ENCODE data around the gene AKT2. TPM values are rescaled to one million over a fixed set of nuclear protein-coding genes. Genes with fewer than 3 reads are reported as not detected.

The AKT2 gene
- total RNA-seq, 1 experiment from 2014 or later: 141 TPM

DNA sequence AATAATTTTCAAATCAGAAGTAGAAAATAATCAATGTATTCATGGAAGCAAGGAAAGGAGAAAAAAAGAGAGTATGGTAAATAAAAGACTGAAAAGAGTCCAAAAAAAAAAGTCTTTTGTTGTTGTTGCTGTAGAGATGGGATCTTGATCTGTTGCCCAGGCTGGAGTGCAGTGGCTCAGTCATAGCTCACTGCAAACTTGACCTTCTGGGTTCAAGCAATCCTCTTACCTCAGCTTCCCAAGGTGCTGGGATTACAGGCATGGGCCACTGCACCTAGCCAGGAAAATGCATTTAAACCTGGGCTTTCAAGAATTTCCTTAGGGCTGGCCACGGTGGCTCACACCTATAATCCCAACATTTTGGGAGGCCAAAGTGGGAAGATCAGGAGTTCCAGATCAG, 100.9 kb downstream of the AKT2 start:
- no peak overlapping the region for H3K4me2 ChIP-seq (ENCODE audit: low read length)
- BruUV-seq (replicated peaks): no TSS peak
- H3K27ac ChIP-seq (ENCODE audit: low read depth, low read length): no peak overlapping the region
- H3K9ac ChIP-seq (ENCODE audit: low read length): no peak overlapping the region
- no peaks in the 10 kb centered on the region for H3K27me3 ChIP-seq (ENCODE audit: insufficient read depth, low read length)
- H3K79me2 ChIP-seq (ENCODE audit: insufficient read depth, low read length): no peaks in the 10 kb centered on the region
- no peaks in the 10 kb centered on the region for H4K20me1 ChIP-seq (ENCODE audit: insufficient read depth)
- H3K9me3 ChIP-seq (ENCODE audit: control insufficient read depth in 1 of 2, insufficient read depth in 1 of 2, low read depth in 1 of 2, low read length in 2 of 2): no peaks in the 10 kb centered on the region
- no peak for TF ChIP-seq CBX3 (IDR thresholded peaks at IDR 0.05; ENCODE audit: low read depth)
- no peak for TF ChIP-seq FOSL1 (IDR thresholded peaks at IDR 0.05; ENCODE audit: low read depth)
- no peak for TF ChIP-seq EGR1 (IDR thresholded peaks at IDR 0.05; ENCODE audit: low read depth)
- no peak for TF ChIP-seq ELF1 (IDR thresholded peaks at IDR 0.05; ENCODE audit: borderline replicate concordance, low read depth)
- no peak for TF ChIP-seq YY1 (IDR thresholded peaks at IDR 0.05; ENCODE audit: extremely low read depth, insufficient replicate concordance, low read depth, low read length)
- TF ChIP-seq EZH2phosphoT487 (IDR thresholded peaks at IDR 0.05; ENCODE audit: borderline replicate concordance): no peak
- TF ChIP-seq, protein P1, sequence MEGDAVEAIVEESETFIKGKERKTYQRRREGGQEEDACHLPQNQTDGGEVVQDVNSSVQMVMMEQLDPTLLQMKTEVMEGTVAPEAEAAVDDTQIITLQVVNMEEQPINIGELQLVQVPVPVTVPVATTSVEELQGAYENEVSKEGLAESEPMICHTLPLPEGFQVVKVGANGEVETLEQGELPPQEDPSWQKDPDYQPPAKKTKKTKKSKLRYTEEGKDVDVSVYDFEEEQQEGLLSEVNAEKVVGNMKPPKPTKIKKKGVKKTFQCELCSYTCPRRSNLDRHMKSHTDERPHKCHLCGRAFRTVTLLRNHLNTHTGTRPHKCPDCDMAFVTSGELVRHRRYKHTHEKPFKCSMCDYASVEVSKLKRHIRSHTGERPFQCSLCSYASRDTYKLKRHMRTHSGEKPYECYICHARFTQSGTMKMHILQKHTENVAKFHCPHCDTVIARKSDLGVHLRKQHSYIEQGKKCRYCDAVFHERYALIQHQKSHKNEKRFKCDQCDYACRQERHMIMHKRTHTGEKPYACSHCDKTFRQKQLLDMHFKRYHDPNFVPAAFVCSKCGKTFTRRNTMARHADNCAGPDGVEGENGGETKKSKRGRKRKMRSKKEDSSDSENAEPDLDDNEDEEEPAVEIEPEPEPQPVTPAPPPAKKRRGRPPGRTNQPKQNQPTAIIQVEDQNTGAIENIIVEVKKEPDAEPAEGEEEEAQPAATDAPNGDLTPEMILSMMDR (IDR thresholded peaks at IDR 0.05 in 2 of 3, conservative IDR thresholded peaks at IDR 0.05 in 1 of 3; ENCODE audit: borderline replicate concordance in 1 of 3, insufficient read depth in 1 of 3, low read depth in 2 of 3, low read length in 2 of 3): no peak
- TF ChIP-seq SP1 (IDR thresholded peaks at IDR 0.05; ENCODE audit: low read depth): no peak
- TF ChIP-seq SRF (IDR thresholded peaks at IDR 0.05; ENCODE audit: low read depth): no peak
- TF ChIP-seq, protein P2, sequence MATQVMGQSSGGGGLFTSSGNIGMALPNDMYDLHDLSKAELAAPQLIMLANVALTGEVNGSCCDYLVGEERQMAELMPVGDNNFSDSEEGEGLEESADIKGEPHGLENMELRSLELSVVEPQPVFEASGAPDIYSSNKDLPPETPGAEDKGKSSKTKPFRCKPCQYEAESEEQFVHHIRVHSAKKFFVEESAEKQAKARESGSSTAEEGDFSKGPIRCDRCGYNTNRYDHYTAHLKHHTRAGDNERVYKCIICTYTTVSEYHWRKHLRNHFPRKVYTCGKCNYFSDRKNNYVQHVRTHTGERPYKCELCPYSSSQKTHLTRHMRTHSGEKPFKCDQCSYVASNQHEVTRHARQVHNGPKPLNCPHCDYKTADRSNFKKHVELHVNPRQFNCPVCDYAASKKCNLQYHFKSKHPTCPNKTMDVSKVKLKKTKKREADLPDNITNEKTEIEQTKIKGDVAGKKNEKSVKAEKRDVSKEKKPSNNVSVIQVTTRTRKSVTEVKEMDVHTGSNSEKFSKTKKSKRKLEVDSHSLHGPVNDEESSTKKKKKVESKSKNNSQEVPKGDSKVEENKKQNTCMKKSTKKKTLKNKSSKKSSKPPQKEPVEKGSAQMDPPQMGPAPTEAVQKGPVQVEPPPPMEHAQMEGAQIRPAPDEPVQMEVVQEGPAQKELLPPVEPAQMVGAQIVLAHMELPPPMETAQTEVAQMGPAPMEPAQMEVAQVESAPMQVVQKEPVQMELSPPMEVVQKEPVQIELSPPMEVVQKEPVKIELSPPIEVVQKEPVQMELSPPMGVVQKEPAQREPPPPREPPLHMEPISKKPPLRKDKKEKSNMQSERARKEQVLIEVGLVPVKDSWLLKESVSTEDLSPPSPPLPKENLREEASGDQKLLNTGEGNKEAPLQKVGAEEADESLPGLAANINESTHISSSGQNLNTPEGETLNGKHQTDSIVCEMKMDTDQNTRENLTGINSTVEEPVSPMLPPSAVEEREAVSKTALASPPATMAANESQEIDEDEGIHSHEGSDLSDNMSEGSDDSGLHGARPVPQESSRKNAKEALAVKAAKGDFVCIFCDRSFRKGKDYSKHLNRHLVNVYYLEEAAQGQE (IDR thresholded peaks at IDR 0.05; ENCODE audit: low read depth): no peak
- TF ChIP-seq, protein P3, sequence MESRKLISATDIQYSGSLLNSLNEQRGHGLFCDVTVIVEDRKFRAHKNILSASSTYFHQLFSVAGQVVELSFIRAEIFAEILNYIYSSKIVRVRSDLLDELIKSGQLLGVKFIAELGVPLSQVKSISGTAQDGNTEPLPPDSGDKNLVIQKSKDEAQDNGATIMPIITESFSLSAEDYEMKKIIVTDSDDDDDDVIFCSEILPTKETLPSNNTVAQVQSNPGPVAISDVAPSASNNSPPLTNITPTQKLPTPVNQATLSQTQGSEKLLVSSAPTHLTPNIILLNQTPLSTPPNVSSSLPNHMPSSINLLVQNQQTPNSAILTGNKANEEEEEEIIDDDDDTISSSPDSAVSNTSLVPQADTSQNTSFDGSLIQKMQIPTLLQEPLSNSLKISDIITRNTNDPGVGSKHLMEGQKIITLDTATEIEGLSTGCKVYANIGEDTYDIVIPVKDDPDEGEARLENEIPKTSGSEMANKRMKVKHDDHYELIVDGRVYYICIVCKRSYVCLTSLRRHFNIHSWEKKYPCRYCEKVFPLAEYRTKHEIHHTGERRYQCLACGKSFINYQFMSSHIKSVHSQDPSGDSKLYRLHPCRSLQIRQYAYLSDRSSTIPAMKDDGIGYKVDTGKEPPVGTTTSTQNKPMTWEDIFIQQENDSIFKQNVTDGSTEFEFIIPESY (IDR thresholded peaks at IDR 0.05; ENCODE audit: extremely low read depth, insufficient replicate concordance, low read length): no peak
- TF ChIP-seq EZH2 (IDR thresholded peaks at IDR 0.05): no peak
- no peak for TF ChIP-seq TCF7L2 (IDR thresholded peaks at IDR 0.05; ENCODE audit: borderline replicate concordance, extremely low read depth, insufficient read depth, insufficient read length)
- no peak for TF ChIP-seq RAD21 (IDR thresholded peaks at IDR 0.05; ENCODE audit: low read depth)
- TF ChIP-seq POLR2AphosphoS5 (IDR thresholded peaks at IDR 0.05; ENCODE audit: low read depth, low read length): no peak
- TF ChIP-seq, protein P4, sequence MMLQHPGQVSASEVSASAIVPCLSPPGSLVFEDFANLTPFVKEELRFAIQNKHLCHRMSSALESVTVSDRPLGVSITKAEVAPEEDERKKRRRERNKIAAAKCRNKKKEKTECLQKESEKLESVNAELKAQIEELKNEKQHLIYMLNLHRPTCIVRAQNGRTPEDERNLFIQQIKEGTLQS (IDR thresholded peaks at IDR 0.05): no peak
- TF ChIP-seq POLR2A (IDR thresholded peaks at IDR 0.05; ENCODE audit: borderline replicate concordance, extremely low read depth, insufficient read depth, insufficient read length): no peak
- no peak for TF ChIP-seq JUND (IDR thresholded peaks at IDR 0.05)
- TF ChIP-seq, protein P5, sequence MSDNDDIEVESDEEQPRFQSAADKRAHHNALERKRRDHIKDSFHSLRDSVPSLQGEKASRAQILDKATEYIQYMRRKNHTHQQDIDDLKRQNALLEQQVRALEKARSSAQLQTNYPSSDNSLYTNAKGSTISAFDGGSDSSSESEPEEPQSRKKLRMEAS (IDR thresholded peaks at IDR 0.05): no peak
- CTCF ChIA-PET: interaction anchor here (0.9 to 1.9 kb wide), 2 partner anchors 19 to 33 kb away, joined by 4 to 5 read pairs; no protein-coding TSS in a partner anchor
- no peak for ATAC-seq
- no peaks in the 10 kb centered on the region for H3K9me2 ChIP-seq (ENCODE audit: insufficient read depth)
- intact Hi-C loops (cut with micrococcal nuclease): no loop called here
- POLR2A ChIA-PET: no interaction called here
- RAD21 ChIA-PET (ENCODE audit: low non-redundant PET in 1 of 2, low total read pairs in 2 of 2, uncharacterized antibody in 2 of 2, unreplicated experiment in 2 of 2): no interaction called here
- no peaks in the 10 kb centered on the region for H3K4me1 ChIP-seq (ENCODE audit: control insufficient read depth in 1 of 2, insufficient read depth in 2 of 2, low read length in 2 of 2)
- no peaks in the 10 kb centered on the region for H3K36me3 ChIP-seq (ENCODE audit: control insufficient read depth in 1 of 2, insufficient read depth in 2 of 2, low read length in 2 of 2)
- DNase-seq (ENCODE audit: low read depth, low spot score): no peak
- H2AFZ ChIP-seq (ENCODE audit: low read depth, low read length, poor library complexity, severe bottlenecking): no peak overlapping the region
- no peak overlapping the region for H3K4me3 ChIP-seq (replicated peaks in 1 of 2; ENCODE audit: low read depth in 1 of 2, low read length in 2 of 2)
